Fibroblast of skin of left quadriceps (primary cell): Measurements from ENCODE around the gene TOR4A.
"Not testable (repeated sequence)": the region's sequence is repeated elsewhere in the genome, so short reads cannot be mapped to it uniquely, and the experiment has no call there.

Experiments used
- DNase-seq, 2 experiments: peaks; one replicate each; pipeline ENCODE4 v3.0.0-alpha.2; 2013; ENCODE audit warnings: low read depth in 2 of 2

The TOR4A gene

GRCh38 chr9:137237759-137238726 is 39.5 kb upstream of the TOR4A start:
- DNase-seq, result no peak

GRCh38 chr9:137239541-137240200 is 37.9 kb upstream of the TOR4A start:
- not testable (repeated sequence) for DNase-seq

GRCh38 chr9:137240318-137240840 is 37.1 kb upstream of the TOR4A start:
- DNase-seq, result peak in 1 of 2 experiments; percentile 21

GRCh38 chr9:137240841-137241489 is 36.6 kb upstream of the TOR4A start, which contains the start of gene TUBB4B:
TSS of gene TUBB4B (plus strand) at chr9:137241287. CDS start at chr9:137241361, 74 bp downstream.
- DNase-seq, result peak; percentile 100

GRCh38 chr9:137241490-137242268 is 35.8 kb upstream of the TOR4A start:
- DNase-seq, result peak in 1 of 2 experiments; percentile 8

GRCh38 chr9:137242269-137243203 is 35.0 kb upstream of the TOR4A start:
- no peak for DNase-seq

GRCh38 chr9:137243266-137243625 is 34.3 kb upstream of the TOR4A start:
- DNase-seq, result not testable (repeated sequence)

- no peak for DNase-seq
Observed at GRCh38 chr9:137243626-137244485, 33.7 kb upstream of the TOR4A start.

GRCh38 chr9:137244486-137245449 is 32.8 kb upstream of the TOR4A start:
- no peak for DNase-seq

- DNase-seq, result no peak
Observed at GRCh38 chr9:137245450-137246421, 31.8 kb upstream of the TOR4A start.

- no peak for DNase-seq
Observed at GRCh38 chr9:137247135-137247915, 30.2 kb upstream of the TOR4A start.

- no peak for DNase-seq
Observed at GRCh38 chr9:137247916-137248175, 29.7 kb upstream of the TOR4A start.

GRCh38 chr9:137250329-137251193 is 27.0 kb upstream of the TOR4A start:
- no peak for DNase-seq

- no peak for DNase-seq
Observed at GRCh38 chr9:137251194-137251461, 26.4 kb upstream of the TOR4A start, which contains the start of gene STPG3. TSS of gene STPG3 (plus strand) at chr9:137251286. CDS start at chr9:137251287, 1 bp downstream.

GRCh38 chr9:137251490-137252268 is 25.8 kb upstream of the TOR4A start:
- no peak for DNase-seq
